ENCODE results near the gene COL27A1.

DNA sequence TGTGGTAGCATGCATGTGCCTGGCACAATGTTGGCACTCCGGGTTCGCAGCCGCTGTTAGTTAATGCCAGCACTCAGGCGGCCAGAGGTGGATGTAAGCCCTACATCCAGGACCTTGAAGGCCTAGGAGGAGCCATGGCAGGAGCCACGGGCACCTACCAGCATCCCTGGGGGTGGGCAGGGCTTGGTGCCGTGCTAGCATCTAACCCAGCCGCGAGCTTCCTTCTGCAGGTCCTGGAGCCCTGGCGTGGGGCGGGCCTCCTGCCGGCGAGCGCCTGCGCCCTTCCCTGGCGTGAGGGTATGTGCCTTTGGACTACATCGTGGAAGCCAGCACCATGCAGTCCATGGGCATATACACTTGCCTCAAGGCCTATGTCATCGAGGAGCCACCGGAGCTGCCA lies 53.8 kb downstream of the COL27A1 start:
- TF ChIP-seq CTCF (IDR thresholded peaks at IDR 0.05; ENCODE audit: borderline replicate concordance, extremely low read depth, low read length, poor library complexity, severe bottlenecking): no peak
- TF ChIP-seq EZH2 (IDR thresholded peaks at IDR 0.05; ENCODE audit: borderline replicate concordance, low read depth, low read length, severe bottlenecking): no peak
